ENCODE measurements around the gene MBD1.
"Not testable (repeated sequence)": the region's sequence is repeated elsewhere in the genome, so short reads cannot be mapped to it uniquely, and the experiment has no call there.

The MBD1 gene

GRCh38 chr18:50299626-50300388 is 18.5 kb upstream of the MBD1 start:
- TF ChIP-seq Cebpa-rat (IDR thresholded peaks at IDR 0.05) = no peak
- Histone ChIP-seq H3K4me2 (no peak overlapping the region), H3K36me3 (no peaks in the 10 kb centered on the region), H3K27ac (no peak overlapping the region), H3K4me1 (peaks cover 10 to 18% (median 13%) of the 10 kb centered on the region in 10 experiments), H3K4me3 (no peak overlapping the region), H3K9ac (no peak overlapping the region), H3K27me3 (no peaks in the 10 kb centered on the region), H3K9me3 (replicated peaks in 1 of 11) (peaks cover 0 to 12% (median 6%) of the 10 kb centered on the region in 11 experiments; a peak in 12 of 22 replicates), H4K20me1 (no peaks in the 10 kb centered on the region)

DNA sequence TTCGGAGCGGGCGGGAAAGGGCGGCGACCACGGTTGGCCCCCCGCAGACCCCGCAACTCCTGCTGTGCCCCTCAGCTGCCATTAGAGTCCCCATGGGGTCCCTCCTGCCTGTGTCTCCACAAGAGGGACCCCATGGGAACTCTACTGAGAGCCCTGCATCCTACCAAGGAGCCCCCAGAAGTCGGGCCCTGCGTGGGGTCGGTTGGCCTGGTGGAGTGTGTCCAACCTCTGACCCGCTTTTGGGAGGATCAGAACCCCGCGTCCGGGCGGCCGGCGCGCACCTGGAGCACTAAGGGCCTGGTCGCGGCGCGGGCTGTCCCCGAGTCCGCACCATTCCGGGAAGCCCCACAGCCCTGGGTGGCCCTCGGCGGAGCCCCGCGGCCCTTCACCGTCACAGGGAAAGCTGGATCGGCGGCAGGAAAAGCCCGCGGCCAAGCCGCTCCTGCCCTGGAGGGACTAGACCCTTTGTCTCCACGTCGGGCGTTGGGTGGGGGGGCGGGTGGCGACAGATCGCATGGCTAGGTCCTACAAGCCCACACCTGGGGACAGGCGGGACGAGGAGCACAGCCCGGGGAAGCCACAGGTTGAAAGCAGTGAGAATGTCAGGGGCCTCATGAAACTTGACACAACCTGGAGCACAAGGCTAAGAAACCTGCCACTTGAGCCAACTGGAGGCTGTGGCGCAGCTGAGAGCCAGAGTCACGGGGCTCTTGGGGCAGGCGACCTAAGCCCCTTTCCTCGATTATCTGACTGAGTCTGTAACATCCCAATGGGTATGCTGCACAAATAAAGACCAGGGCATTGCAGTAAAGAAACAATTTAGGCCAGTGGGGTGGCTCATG is 17.3 kb upstream of the MBD1 start:
- peak overlapping the region; percentile 76 to 94 (median 87) for H3K4me2 ChIP-seq

DNA sequence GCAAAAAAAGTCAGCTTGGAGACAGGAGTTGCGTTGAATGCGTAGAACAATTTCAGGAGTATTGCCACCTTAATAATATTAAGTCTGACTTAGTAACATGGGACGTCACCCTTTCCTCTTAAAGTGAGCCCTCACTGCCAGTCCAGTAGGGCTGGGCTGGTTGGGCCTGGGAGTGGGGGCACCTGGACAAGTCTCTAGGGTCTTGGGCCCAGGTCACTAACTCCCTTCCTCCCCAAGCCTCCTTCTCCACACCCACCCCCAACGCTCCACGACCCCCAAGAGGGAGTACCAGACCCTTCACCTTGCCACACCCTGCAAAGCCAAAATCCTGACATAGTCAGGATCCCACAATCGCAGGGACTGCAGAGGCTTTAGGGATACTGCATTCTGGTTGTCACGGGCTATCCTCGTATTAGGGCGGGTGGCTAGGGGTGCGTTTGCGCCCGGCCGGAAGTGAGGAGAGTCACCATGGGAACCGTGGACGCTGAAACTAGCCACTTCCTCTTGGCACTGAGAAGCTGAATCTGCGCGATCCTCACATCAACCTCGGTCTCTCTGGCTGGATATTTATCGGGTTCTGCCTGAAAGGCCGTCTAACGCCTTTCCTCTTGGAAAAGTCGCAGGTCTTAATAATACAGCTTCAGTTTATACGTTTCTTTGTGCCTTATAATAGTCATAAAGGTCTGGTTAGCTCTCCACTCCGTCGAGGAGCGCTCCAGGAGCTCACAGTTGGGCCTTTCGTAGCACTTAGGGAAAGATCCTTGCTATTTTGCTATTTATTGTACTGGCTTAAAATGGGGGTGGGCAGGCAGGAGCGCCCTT is 16.5 kb upstream of the MBD1 start:
- Histone ChIP-seq H3K4me3 (peak overlapping the region; percentile 3 to 63 (median 44); a peak in 17 of 20 replicates), H3K9ac (peak overlapping the region in 6 of 11 experiments; percentile 16 to 59 (median 35); a peak in 9 of 22 replicates), H3K27me3 (no peaks in the 10 kb centered on the region), H3K27ac (peak overlapping the region in 4 of 11 experiments; percentile 11 to 71 (median 30); a peak in 4 of 22 replicates), H3K4me1 (peaks cover 10 to 18% (median 13%) of the 10 kb centered on the region in 10 experiments), H3K36me3 (no peaks in the 10 kb centered on the region), H4K20me1 (no peaks in the 10 kb centered on the region), H3K4me2 (peak overlapping the region; percentile 76 to 94 (median 87)), H3K9me3 (replicated peaks in 1 of 11) (peaks cover 0 to 6% (median 0%) of the 10 kb centered on the region in 11 experiments; a peak in 1 of 22 replicates)
- no peak for TF ChIP-seq Cebpa-rat (IDR thresholded peaks at IDR 0.05)

More for the DNA sequence above, 17.3 kb upstream of the MBD1 start:
- no peaks in the 10 kb centered on the region for H3K27me3 ChIP-seq
- H3K27ac ChIP-seq = peak overlapping the region in 3 of 11 experiments; percentile 11 to 71 (median 22); a peak in 3 of 22 replicates
- H3K9me3 ChIP-seq (replicated peaks in 1 of 11) = peaks cover 0 to 4% (median 0%) of the 10 kb centered on the region in 11 experiments; a peak in 3 of 22 replicates
- H3K4me1 ChIP-seq = peaks cover 10 to 18% (median 13%) of the 10 kb centered on the region in 10 experiments
- no peak for TF ChIP-seq Cebpa-rat (IDR thresholded peaks at IDR 0.05)
- H3K36me3 ChIP-seq = no peaks in the 10 kb centered on the region
- H3K9ac ChIP-seq = peak overlapping the region in 3 of 11 experiments; percentile 34 to 59 (median 36); a peak in 1 of 22 replicates
- H3K4me3 ChIP-seq = peak overlapping the region in 6 of 10 experiments; percentile 3 to 63 (median 45); a peak in 4 of 20 replicates
- no peaks in the 10 kb centered on the region for H4K20me1 ChIP-seq

- no peaks in the 10 kb centered on the region for H4K20me1 ChIP-seq
- no peak for TF ChIP-seq Cebpa-rat (IDR thresholded peaks at IDR 0.05)
- 0 out of 22 replicates have a peak, but pooled peaks cover 0 to 6% (median 0%) of the 10 kb centered on the region in 11 experiments for H3K9me3 ChIP-seq (replicated peaks in 1 of 11)
Measured at GRCh38 chr18:50293039-50293438, 11.7 kb upstream of the MBD1 start.

DNA sequence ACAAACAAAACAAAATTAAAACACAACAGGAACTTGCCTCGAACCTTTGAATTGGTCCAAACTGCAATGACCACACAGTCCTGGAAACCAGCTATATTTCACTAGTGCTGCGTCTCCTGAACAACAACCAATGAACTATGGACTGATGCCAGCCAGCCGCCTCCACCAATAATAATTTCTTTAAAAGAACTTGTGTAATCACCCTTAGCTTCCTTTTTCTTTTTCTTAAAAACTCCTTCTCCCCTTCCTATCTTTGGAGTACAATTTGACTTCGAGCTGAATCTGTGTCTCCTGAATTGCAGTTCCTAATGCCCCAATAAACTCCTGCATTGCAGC is 7.8 kb upstream of the MBD1 start:
- Histone ChIP-seq H3K9me3 (replicated peaks in 1 of 11) (0 out of 22 replicates have a peak, but pooled peaks cover 0 to 6% (median 0%) of the 10 kb centered on the region in 11 experiments), H4K20me1 (peaks cover 0 to 22% (median 10%) of the 10 kb centered on the region in 11 experiments; a peak in 10 of 22 replicates), H3K4me1 (peaks cover 13 to 38% (median 23%) of the 10 kb centered on the region in 10 experiments), H3K4me2 (peak overlapping the region in 4 of 11 experiments; percentile 11 to 79 (median 68); a peak in 7 of 22 replicates), H3K27me3 (no peaks in the 10 kb centered on the region), H3K36me3 (peaks cover 19 to 24% (median 20%) of the 10 kb centered on the region in 11 experiments), H3K27ac (no peak overlapping the region), H3K9ac (no peak overlapping the region), H3K4me3 (no peak overlapping the region)
- TF ChIP-seq Cebpa-rat (IDR thresholded peaks at IDR 0.05) = no peak

More at GRCh38 chr18:50293039-50293438, 11.7 kb upstream of the MBD1 start:
- Histone ChIP-seq H3K36me3 (no peaks in the 10 kb centered on the region), H3K27me3 (no peaks in the 10 kb centered on the region), H3K9ac (no peak overlapping the region), H3K4me3 (no peak overlapping the region), H3K4me2 (no peak overlapping the region), H3K27ac (no peak overlapping the region), H3K4me1 (peaks cover 7 to 17% (median 13%) of the 10 kb centered on the region in 10 experiments)

GRCh38 chr18:50288348-50289107 is 7.2 kb upstream of the MBD1 start:
- Histone ChIP-seq H3K27ac (peak overlapping the region in 10 of 11 experiments; percentile 25 to 67 (median 46); a peak in 17 of 22 replicates), H3K4me3 (peak overlapping the region; percentile 73 to 98 (median 88)), H3K9ac (peak overlapping the region; percentile 69 to 89 (median 82); a peak in 20 of 22 replicates), H3K4me1 (peaks cover 13 to 42% (median 26%) of the 10 kb centered on the region in 10 experiments), H3K36me3 (peaks cover 24 to 30% (median 26%) of the 10 kb centered on the region in 11 experiments), H3K4me2 (peak overlapping the region; percentile 61 to 86 (median 78)), H4K20me1 (peaks cover 0 to 22% (median 10%) of the 10 kb centered on the region in 11 experiments; a peak in 10 of 22 replicates)
- not testable (repeated sequence) for H3K27me3 ChIP-seq; H3K9me3 ChIP-seq (replicated peaks in 1 of 11)

GRCh38 chr18:50287441-50288347 is 6.4 kb upstream of the MBD1 start, which contains the start of gene CXXC1:
CXXC1 (minus strand) TSS chr18:50287692; CDS start chr18:50287589, 103 bp downstream.
- H3K4me2 ChIP-seq = peak within 1 kb of the TSS; percentile 91 to 96 (median 94)
- peak within 1 kb of the TSS; percentile 79 to 98 (median 88) for H3K4me3 ChIP-seq
- H3K9me3 ChIP-seq (replicated peaks in 1 of 11) = no peaks in the 10 kb centered on the region
- H3K27ac ChIP-seq = peak within 1 kb of the TSS; percentile 57 to 83 (median 79)
- peak within 1 kb of the TSS; percentile 76 to 90 (median 85) for H3K9ac ChIP-seq
- peaks cover 15 to 49% (median 30%) of the 10 kb centered on the region in 10 experiments for H3K4me1 ChIP-seq
- peak in 1 of 11 experiments; percentile 15; a peak in 2 of 22 replicates for TF ChIP-seq Cebpa-rat (IDR thresholded peaks at IDR 0.05)
- H4K20me1 ChIP-seq = peaks cover 0 to 22% (median 10%) of the 10 kb centered on the region in 11 experiments; a peak in 10 of 22 replicates
- H3K36me3 ChIP-seq = peaks cover 33 to 38% (median 34%) of the 10 kb centered on the region in 11 experiments
- H3K27me3 ChIP-seq = no peaks in the 10 kb centered on the region
